Prostate gland (tissue), 2 donors: ENCODE data around the gene IFRD1.
A peak's percentile ranks its signal among the peaks of the same experiment; 100 is the strongest.

Experiments used
- POLR2AphosphoS5 ChIP-seq: sonication (generic); formaldehyde crosslinking; IDR thresholded peaks from one replicate; pipeline ENCODE4 v1.6.1; 2017; ENCODE audit warnings: antibody characterized with exemption
- TF ChIP-seq, protein P1 (sequence below), 4 experiments: fragments of 200-600 bp in 2 of 4; fragments of 450-650 bp in 2 of 4; sonication (generic) in 2 of 4; IDR thresholded peaks; 1 replicate in 3 of 4; 2 replicates in 1 of 4; pipeline ENCODE4 v1.5.1; 2016 to 2019; ENCODE audit warnings: antibody characterized with exemption in 4 of 4, mild to moderate bottlenecking in 2 of 4, moderate library complexity in 2 of 4

DNA sequence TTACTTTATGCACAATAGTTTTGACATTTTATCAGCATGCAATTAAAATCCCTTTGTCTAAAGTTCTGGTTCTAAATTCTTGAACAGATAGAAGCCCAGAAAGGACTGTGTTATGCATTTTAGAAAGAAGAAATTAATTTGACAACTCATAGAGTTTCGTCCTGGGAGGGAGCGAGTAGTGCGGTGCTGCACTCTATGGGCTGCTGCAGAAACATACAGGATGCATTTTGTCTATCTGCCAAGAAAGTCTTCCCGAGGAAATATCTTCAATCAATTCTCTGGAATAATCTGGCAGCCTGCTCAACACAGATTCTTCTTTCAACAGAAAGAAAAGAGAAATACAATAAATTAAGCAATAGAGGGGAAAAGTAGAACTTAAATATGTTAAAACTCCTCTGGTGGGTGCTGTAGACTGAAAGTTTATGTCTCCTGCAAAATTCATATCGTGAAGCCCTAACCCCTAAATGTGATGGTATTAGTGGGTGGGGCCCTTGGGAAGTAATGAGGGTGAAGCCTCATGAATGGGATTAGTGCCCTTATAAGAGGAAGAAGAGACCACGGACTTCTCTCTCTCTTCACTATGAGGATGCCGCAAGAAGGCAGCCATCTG lies 39.0 kb upstream of the IFRD1 start:
- TF ChIP-seq, protein P1, sequence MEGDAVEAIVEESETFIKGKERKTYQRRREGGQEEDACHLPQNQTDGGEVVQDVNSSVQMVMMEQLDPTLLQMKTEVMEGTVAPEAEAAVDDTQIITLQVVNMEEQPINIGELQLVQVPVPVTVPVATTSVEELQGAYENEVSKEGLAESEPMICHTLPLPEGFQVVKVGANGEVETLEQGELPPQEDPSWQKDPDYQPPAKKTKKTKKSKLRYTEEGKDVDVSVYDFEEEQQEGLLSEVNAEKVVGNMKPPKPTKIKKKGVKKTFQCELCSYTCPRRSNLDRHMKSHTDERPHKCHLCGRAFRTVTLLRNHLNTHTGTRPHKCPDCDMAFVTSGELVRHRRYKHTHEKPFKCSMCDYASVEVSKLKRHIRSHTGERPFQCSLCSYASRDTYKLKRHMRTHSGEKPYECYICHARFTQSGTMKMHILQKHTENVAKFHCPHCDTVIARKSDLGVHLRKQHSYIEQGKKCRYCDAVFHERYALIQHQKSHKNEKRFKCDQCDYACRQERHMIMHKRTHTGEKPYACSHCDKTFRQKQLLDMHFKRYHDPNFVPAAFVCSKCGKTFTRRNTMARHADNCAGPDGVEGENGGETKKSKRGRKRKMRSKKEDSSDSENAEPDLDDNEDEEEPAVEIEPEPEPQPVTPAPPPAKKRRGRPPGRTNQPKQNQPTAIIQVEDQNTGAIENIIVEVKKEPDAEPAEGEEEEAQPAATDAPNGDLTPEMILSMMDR (IDR thresholded peaks at IDR 0.05), result peak in 3 of 4 experiments; percentile 29 to 61 (median 47)
- TF ChIP-seq POLR2AphosphoS5, result peak; percentile 7
